GM23248 (cell line): ENCODE measurements around the gene CD300A.

Source experiments
- EZH2 ChIP-seq: fragments of 200-600 bp; sonication (generic); IDR thresholded peaks from 2 replicates; pipeline ENCODE4 v1.6.1; 2018; ENCODE audit warnings: antibody characterized with exemption, mild to moderate bottlenecking; ENCODE audit not compliant: insufficient read depth, poor library complexity, severe bottlenecking
- EZH2phosphoT487 ChIP-seq: fragments of 200-600 bp; sonication (generic); IDR thresholded peaks from 2 replicates; pipeline ENCODE4 v1.6.1; 2018; ENCODE audit warnings: antibody characterized with exemption, moderate library complexity, mild to moderate bottlenecking, low read depth; ENCODE audit not compliant: insufficient read depth

DNA sequence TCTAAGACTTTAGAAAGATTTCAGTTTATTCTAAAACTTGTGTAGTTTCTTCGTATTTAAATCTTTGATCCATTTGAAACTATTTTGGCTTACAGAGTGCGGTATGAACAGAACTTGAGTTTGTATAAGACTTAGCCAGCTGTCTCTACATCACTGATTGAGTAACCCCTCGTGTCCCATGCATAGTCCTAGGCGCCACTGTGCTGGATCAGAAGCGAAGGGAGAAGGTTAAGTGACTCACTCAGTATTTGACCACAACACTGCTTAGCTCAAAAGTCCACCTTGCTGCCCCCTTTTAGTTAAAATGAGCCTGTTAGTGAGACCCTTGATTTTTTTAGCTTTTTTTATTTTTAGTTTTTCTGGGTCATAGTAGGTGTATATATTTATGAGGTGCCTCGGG, 36.4 kb downstream of the CD300A start:
- TF ChIP-seq EZH2, result no peak
- TF ChIP-seq EZH2phosphoT487, result no peak
